Measurements from ENCODE around the gene ZNF662.

DNA sequence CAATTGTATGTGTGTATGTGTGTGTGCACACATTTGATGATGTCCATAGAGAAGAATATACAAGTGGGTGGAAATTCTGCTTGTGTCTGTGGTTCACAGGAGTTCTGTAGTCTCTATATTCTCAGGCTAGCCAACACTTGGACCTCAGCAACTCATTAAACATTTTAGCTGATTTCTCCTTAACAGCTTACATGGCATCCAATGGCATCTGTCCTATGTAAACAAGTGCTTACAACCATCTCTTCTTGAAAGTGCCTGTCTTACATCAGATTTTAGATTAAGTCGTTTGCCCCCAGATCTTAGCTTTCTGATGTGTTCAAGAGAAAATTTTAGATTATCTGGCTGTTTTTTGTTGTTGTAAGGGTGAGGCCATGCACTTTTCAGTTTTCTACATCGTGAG is 29.0 kb downstream of the ZNF662 start:
- TF ChIP-seq, protein P1, sequence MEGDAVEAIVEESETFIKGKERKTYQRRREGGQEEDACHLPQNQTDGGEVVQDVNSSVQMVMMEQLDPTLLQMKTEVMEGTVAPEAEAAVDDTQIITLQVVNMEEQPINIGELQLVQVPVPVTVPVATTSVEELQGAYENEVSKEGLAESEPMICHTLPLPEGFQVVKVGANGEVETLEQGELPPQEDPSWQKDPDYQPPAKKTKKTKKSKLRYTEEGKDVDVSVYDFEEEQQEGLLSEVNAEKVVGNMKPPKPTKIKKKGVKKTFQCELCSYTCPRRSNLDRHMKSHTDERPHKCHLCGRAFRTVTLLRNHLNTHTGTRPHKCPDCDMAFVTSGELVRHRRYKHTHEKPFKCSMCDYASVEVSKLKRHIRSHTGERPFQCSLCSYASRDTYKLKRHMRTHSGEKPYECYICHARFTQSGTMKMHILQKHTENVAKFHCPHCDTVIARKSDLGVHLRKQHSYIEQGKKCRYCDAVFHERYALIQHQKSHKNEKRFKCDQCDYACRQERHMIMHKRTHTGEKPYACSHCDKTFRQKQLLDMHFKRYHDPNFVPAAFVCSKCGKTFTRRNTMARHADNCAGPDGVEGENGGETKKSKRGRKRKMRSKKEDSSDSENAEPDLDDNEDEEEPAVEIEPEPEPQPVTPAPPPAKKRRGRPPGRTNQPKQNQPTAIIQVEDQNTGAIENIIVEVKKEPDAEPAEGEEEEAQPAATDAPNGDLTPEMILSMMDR (IDR thresholded peaks at IDR 0.05), result no peak
- TF ChIP-seq EZH2 (IDR thresholded peaks at IDR 0.05), result no peak
